ENCODE results near the gene CDC42BPA. TPM values are rescaled to one million over a fixed set of nuclear protein-coding genes. Genes with fewer than 3 reads are reported as not detected.

The CDC42BPA gene
- total RNA-seq, 2 experiments from 2014 or later, result 6.0 to 7.8 TPM

DNA sequence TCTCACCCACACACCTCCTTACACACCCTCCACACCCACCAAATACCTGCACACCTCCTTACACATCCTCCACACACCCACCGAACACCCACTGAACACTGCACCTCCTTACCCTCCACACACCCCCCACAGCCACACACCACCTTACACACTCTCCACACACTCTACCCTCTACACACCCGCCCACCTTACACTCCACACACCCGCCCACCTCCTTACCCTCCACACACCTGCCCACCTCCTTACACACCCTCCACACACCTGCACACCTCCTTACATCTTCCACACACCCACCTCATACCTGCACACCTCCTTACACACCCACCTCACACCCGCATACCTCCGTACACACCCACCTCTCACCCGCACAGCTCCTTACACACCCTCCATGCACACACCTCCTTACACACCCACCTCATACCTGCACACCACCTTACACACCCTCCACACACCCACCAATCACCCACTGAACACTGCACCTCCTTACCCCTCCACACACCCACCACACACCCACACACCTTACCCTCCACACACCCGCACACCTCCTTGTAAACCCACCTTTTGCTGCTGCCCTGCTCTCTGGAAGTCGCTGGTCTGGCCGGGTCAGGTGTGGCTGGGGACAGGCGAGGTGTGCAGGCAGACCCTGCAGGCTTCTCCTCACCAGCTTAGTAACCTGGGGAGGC, 339.7 kb downstream of the CDC42BPA start:
- POLR2A ChIA-PET, result no interaction called here
- H3K36me3 Mint-ChIP-seq (ENCODE audit: low read depth), result peaks cover 3% of the 10 kb centered on the region
- no peaks in the 10 kb centered on the region for H3K4me1 Mint-ChIP-seq
- H3K9me3 Mint-ChIP-seq (ENCODE audit: low read depth), result no peaks in the 10 kb centered on the region
- no peaks in the 10 kb centered on the region for H3K27me3 Mint-ChIP-seq
- ATAC-seq, result no peak
- H3K4me3 Mint-ChIP-seq, result no peak overlapping the region
- CTCF ChIA-PET, result interaction anchor here (0.6 kb wide), 1 partner anchor 29 kb away, joined by 4 read pairs; no protein-coding TSS in a partner anchor
- no peak overlapping the region for H3K27ac Mint-ChIP-seq
- no peak for DNase-seq
- intact Hi-C loops (cut with DNase I, micrococcal nuclease), result no loop called here

DNA sequence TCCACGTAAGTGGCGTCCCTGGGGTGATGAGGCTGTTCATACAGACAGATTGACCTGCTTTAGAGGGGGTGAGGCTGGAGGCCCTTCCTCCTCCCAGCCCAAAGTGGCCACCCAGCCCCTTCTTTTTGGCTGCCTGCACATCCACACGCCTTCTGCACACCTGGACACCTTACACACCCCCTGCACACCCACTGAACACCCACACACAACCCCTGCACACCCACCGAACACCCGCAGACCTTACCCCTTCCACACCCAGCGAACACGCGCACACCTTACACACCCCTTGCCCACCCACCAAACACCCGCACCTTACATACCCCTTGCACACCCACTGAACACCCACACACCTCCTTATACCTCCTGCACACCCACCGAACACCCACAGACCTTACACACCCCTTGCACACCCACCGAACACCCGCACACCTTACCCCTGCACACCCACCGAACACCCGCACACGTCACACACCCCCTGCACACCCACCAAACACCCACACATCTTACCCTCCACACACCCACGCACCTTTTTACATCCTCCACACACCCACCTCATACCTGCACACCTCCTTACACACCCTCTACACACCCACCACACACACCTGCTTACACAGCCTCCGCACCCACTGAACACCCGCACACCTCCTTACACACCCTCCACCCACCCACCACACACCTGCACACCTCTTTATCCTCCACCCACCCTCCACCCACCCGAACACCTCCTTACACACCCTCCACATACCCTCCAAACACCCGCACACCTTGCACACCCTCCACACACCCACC, 340.5 kb downstream of the CDC42BPA start:
- DNase-seq (no peak), ATAC-seq (no peak)
- Mint-ChIP-seq H3K4me3 (no peak overlapping the region), H3K27me3 (no peaks in the 10 kb centered on the region), H3K9me3 (ENCODE audit: low read depth) (no peaks in the 10 kb centered on the region), H3K4me1 (no peaks in the 10 kb centered on the region), H3K27ac (no peak overlapping the region), H3K36me3 (ENCODE audit: low read depth) (no peaks in the 10 kb centered on the region)
- ChIA-PET POLR2A (no interaction called here), CTCF (no interaction called here)
- intact Hi-C loops (cut with DNase I, micrococcal nuclease), result no loop called here

DNA sequence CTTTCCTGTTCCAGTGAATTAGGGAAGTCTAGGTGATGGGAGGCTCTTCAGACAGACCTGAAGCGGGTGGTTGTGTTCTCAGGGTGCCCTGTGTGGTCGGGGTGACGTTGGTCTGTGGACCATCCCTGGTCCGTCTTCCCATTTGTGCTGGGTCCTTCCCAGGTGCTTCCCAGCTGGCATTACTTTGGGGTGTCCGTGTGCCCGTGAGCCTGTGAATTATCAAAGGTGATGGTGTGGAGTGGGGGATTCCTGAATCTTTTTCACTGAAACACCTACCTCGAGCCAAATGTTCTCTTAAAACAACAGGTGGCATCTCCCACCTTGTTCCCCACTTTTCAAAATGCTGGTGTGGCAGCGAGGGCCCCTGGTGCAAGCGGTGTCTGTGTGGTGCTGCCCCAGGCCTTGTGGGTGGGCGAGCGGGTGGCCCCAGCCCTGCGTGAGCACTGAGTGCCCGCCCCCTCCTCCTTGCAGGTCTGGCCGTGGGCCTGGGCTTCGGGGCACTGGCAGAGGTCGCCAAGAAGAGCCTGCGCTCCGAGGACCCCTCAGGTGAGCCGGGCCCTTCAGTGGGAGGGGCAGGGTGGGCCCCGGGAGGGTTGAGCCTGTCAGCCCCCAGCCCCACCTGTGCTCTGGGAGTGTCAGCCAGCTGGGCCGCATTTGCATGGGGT, 341.2 kb downstream of the CDC42BPA start:
- Mint-ChIP-seq H3K4me3 (no peak overlapping the region), H3K27me3 (no peaks in the 10 kb centered on the region), H3K36me3 (ENCODE audit: low read depth) (peaks cover 1% of the 10 kb centered on the region), H3K27ac (no peak overlapping the region), H3K4me1 (no peaks in the 10 kb centered on the region), H3K9me3 (ENCODE audit: low read depth) (no peaks in the 10 kb centered on the region)
- ChIA-PET POLR2A (no interaction called here), CTCF (no interaction called here)
- DNase-seq (no peak), ATAC-seq (no peak)
- intact Hi-C loops (cut with DNase I, micrococcal nuclease), result no loop called here

DNA sequence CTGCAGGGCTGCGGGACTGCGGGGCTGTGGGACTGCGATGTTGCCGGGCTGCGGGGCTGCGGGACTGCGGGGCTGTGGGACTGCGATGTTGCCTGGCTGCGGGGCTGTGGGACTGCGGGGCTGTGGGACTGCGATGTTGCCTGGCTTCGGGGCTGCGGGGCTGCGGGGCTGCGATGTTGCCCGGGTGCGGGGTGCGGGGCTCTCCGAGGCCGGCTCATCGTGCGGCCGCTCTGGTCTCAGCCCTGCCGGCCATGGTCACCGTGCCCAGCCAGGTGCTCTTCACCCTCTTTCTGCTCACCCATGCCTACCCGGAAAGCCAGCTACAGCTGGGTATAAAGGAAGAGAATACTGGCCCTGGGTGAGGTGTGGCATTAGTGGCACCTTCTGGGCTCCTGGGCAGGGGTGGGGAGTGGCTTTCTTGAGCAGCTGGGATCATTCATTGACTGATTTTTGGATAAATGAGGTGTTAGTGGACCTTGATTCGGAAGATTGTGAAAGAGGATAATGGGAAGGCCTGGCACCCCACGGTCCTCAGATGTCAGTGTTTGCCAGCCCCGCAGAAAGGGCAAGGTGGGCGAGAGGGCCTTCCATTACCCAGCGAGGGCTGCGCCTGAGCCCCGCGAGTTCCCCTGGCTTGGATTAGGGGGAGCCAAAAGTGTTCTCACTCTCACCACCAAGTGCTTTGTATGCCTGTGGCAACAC, 341.9 kb downstream of the CDC42BPA start:
- no peak overlapping the region for H3K4me3 Mint-ChIP-seq
- ChIA-PET CTCF (no interaction called here), POLR2A (no interaction called here)
- H3K4me1 Mint-ChIP-seq, result no peaks in the 10 kb centered on the region
- DNase-seq (no peak), ATAC-seq (no peak)
- H3K27ac Mint-ChIP-seq, result no peak overlapping the region
- H3K9me3 Mint-ChIP-seq (ENCODE audit: low read depth), result peaks cover 7% of the 10 kb centered on the region
- H3K36me3 Mint-ChIP-seq (ENCODE audit: low read depth), result peaks cover 7% of the 10 kb centered on the region
- no peaks in the 10 kb centered on the region for H3K27me3 Mint-ChIP-seq
- intact Hi-C loops (cut with DNase I, micrococcal nuclease), result no loop called here

DNA sequence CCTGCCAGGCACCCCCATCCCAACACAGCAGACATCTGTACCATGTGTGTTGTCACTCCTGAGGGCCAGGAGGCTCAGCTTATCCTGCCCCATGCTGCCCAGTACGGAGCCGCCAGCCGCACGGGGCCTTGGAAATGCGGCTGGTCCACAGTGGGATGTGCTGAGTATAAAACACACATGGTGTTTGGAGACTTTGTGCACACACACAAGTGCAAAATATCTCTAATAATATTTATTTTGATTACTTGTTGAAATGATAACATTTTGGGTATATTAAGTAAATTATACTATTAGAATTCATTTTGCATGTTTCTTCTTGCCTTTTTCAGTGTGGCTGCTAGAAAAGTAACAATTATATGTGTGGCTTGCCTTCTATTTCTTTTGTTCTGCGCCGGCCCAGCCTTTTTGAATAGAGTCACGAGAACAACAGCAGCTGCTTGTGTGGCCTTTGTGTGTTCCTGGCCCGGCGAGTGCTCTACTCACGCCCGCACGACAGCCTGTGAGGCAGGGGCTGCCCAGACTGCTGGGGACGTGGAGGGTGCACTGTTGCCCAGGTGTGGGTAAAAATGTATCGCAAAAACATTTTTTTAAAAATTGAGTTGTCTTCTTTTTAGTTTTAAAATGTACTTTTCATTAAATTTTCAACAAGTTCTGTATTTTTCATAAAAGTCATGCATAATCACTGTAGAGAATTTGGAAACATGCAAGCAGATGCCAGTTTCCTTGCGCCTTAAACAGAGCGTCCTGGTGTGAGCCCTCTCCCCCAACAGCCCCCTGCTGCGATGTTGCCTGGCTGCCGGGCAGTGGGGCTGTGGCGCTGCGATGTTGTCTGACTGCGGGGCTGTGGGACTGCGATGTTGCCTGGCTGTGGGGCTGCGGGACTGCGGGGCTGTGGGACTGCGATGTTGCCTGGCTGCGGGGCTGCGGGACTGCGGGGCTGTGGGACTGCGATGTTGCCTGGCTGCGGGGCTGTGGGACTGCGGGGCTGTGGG, 342.7 kb downstream of the CDC42BPA start:
- intact Hi-C loops (cut with DNase I, micrococcal nuclease), result no loop called here
- ChIA-PET POLR2A (no interaction called here), CTCF (interaction anchor here (0.5 to 0.6 kb wide), 2 partner anchors 63 to 110 kb away, joined by 3 read pairs; no protein-coding TSS in a partner anchor)
- Mint-ChIP-seq H3K4me3 (no peak overlapping the region), H3K9me3 (ENCODE audit: low read depth) (peaks cover 7% of the 10 kb centered on the region), H3K36me3 (ENCODE audit: low read depth) (peaks cover 7% of the 10 kb centered on the region), H3K27ac (no peak overlapping the region), H3K27me3 (no peaks in the 10 kb centered on the region), H3K4me1 (no peaks in the 10 kb centered on the region)
- DNase-seq, result no peak
- ATAC-seq, result no peak

DNA sequence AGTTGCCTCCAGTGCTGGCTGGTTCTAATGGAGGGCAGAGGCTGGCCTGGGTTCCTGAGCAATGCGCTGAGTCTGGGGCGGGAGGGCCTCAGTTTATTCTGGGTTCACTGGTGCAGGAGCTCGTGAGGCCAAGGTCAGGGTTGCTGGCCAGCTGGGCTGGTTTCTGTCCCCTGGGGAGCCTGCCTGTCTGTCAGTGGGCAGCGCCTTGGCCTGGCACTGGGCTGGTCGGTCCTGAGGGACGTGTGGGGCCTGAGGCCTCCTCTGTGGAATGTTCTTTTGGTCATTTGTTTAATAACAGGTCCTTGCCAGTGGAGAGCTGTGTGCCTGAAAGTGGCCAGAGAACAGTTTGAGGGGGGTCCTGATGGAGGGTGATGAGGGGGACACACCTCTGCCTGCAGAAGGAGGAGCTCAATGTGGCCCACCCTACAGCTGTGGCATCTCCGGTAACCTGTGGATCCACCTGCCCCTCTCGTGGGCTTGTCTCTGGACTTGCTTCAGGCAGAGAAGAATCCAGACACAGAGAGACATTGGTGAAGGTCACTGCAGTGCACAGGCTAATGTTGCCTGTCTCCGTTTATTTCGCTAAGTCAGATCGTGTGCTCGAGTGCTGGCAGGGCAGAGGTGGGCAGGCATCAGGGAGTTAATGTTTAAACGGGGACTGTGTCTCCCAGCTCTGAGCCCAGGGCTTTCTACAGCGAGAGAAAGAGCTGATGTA, 343.6 kb downstream of the CDC42BPA start:
- H3K4me3 Mint-ChIP-seq, result no peak overlapping the region
- intact Hi-C loops (cut with DNase I, micrococcal nuclease), result no loop called here

DNA sequence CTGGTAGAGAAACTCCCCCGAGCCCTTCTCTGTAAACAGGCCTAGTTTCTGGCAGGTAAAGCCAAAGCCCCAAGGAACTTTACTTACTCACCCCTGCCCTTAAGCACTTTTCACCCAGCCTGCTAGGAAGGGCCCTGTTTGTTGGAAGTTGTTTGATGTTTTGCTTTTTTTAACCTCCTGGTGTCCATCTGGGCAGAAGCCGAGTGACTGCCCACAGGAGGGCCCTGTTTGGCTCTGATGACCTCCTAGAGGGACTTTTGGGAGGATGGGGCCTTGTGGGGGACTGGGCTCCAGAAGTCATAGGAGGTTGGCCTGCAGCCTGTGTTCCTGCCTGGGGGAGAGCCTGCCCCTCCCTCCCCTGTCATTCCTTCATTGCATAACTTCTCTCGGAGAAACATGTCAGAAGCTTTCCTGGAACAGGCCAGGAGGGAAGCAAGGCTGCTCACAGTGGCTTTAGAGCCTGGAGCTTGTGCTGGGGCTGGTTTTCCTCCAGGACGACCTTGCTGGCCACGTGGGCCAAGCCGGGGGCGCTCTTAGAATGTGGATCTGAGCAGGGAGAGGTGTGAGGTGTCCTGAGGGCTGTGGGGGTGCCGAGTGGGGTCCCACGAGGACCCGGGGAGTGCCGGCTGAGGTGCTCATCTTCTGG, 344.3 kb downstream of the CDC42BPA start:
- no peaks in the 10 kb centered on the region for H3K27me3 Mint-ChIP-seq
- CTCF ChIA-PET, result no interaction called here
- H3K4me3 Mint-ChIP-seq, result no peak overlapping the region
- peaks cover 7% of the 10 kb centered on the region for H3K9me3 Mint-ChIP-seq (ENCODE audit: low read depth)
- DNase-seq (peak; percentile 2), ATAC-seq (no peak)
- POLR2A ChIA-PET, result no interaction called here
- no peak overlapping the region for H3K27ac Mint-ChIP-seq
- no peaks in the 10 kb centered on the region for H3K4me1 Mint-ChIP-seq
- peaks cover 17% of the 10 kb centered on the region for H3K36me3 Mint-ChIP-seq (ENCODE audit: low read depth)
- intact Hi-C loops (cut with DNase I, micrococcal nuclease), result no loop called here

More for the DNA sequence above, 343.6 kb downstream of the CDC42BPA start:
- H3K27me3 Mint-ChIP-seq, result no peaks in the 10 kb centered on the region
- ATAC-seq (no peak), DNase-seq (peak; percentile 1)
- H3K9me3 Mint-ChIP-seq (ENCODE audit: low read depth), result peaks cover 7% of the 10 kb centered on the region
- H3K27ac Mint-ChIP-seq, result no peak overlapping the region
- H3K4me1 Mint-ChIP-seq, result no peaks in the 10 kb centered on the region
- ChIA-PET POLR2A (no interaction called here), CTCF (interaction anchor here (0.5 to 0.6 kb wide), 2 partner anchors 63 to 109 kb away, joined by 3 read pairs; no protein-coding TSS in a partner anchor)
- H3K36me3 Mint-ChIP-seq (ENCODE audit: low read depth), result peaks cover 12% of the 10 kb centered on the region

DNA sequence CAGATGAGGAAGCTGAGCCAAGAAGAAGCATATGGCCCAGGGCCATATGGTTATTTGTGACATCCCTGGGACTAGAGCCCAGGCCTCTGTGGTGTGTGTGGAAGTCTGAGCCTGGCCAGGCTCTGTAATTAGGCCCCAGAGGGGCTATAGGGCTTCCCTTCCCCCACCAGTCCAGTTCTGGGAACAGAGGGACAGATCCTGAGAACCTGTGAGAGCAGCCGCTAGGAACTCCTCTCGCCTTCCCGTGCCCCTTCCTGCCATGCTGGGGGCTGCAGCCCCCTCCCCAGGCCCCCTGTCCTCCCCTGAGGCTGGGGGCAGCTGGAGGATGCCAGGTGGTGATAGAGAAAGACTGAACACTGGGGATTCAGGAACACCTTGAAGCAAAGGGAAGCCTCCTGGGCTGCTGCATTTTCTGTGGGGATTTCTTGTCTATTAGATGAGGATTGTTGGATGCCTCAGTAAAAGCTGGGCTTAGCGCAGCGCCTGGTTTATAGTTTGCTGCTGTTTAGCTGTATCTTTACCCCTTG, 344.9 kb downstream of the CDC42BPA start:
- peaks cover 23% of the 10 kb centered on the region for H3K36me3 Mint-ChIP-seq (ENCODE audit: low read depth)
- peak; percentile 1 for DNase-seq
- ATAC-seq, result no peak
- CTCF ChIA-PET, result no interaction called here
- POLR2A ChIA-PET, result no interaction called here
- no peak overlapping the region for H3K27ac Mint-ChIP-seq
- no peaks in the 10 kb centered on the region for H3K4me1 Mint-ChIP-seq
- intact Hi-C loops (cut with DNase I, micrococcal nuclease), result no loop called here
- H3K27me3 Mint-ChIP-seq, result no peaks in the 10 kb centered on the region
- no peak overlapping the region for H3K4me3 Mint-ChIP-seq
- H3K9me3 Mint-ChIP-seq (ENCODE audit: low read depth), result peaks cover 7% of the 10 kb centered on the region

DNA sequence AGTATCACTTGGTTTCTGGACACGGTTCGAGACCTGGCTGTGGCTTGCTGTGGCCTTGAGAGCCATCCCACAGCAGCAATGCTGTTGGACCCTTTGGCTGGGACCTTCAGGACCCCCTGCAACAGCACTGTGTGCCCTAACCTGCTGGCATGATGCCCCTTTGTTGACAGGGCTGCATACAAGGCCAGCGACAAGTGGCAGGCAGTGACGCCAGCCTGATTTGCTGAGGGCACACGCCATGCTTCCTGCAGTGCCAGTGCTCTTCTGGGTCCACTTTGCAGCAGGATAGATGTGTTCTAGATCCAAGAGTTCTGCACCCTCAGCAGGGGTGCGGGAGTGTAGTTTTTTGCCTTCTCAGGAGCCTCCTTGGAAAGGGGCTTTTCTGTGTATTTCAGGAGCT, 345.4 kb downstream of the CDC42BPA start:
- Mint-ChIP-seq H3K4me1 (no peaks in the 10 kb centered on the region), H3K36me3 (ENCODE audit: low read depth) (peaks cover 25% of the 10 kb centered on the region), H3K27me3 (no peaks in the 10 kb centered on the region), H3K27ac (no peak overlapping the region), H3K4me3 (no peak overlapping the region), H3K9me3 (ENCODE audit: low read depth) (peaks cover 7% of the 10 kb centered on the region)
- ChIA-PET CTCF (no interaction called here), POLR2A (no interaction called here)
- DNase-seq (no peak), ATAC-seq (no peak)
- intact Hi-C loops (cut with DNase I, micrococcal nuclease), result no loop called here

DNA sequence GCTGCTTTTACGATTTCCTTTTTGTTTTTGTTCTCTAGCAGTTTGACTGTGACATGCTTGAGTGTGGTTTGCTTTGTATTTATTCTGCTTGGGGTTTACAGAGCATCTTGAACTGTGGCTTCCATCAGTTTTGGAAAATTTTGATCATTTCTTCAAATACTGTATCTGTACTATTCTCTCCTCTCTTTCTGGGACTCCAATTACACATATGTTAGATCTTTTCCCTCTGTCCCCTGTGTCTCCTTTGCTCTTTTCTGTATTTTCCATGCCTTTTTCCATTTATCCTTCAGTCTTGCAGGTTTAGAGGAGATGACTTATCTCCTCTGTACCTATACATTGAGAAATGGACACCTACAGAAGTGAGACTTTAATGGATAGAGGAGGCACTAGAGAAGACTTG, 346.5 kb downstream of the CDC42BPA start:
- CTCF ChIA-PET, result no interaction called here

More for the DNA sequence above, 346.5 kb downstream of the CDC42BPA start:
- no peak overlapping the region for H3K4me3 Mint-ChIP-seq
- no peaks in the 10 kb centered on the region for H3K27me3 Mint-ChIP-seq
- peaks cover 7% of the 10 kb centered on the region for H3K9me3 Mint-ChIP-seq (ENCODE audit: low read depth)
- DNase-seq, result no peak
- POLR2A ChIA-PET, result no interaction called here
- ATAC-seq, result no peak
- H3K36me3 Mint-ChIP-seq (ENCODE audit: low read depth), result peaks cover 26% of the 10 kb centered on the region
- H3K4me1 Mint-ChIP-seq, result peaks cover 3% of the 10 kb centered on the region
- no peak overlapping the region for H3K27ac Mint-ChIP-seq
- intact Hi-C loops (cut with DNase I, micrococcal nuclease), result no loop called here
